ENCODE measurements around the gene ANP32A. TPM values are rescaled to one million over a fixed set of nuclear protein-coding genes. Genes with fewer than 3 reads are reported as not detected.

The ANP32A gene
- total RNA-seq, 1 donor from 2014 or later: 169 TPM

GRCh38 chr15:68797599-68798345, 22.9 kb downstream of the ANP32A start:
- DNase-seq (ENCODE audit: low spot score): no peak

DNA sequence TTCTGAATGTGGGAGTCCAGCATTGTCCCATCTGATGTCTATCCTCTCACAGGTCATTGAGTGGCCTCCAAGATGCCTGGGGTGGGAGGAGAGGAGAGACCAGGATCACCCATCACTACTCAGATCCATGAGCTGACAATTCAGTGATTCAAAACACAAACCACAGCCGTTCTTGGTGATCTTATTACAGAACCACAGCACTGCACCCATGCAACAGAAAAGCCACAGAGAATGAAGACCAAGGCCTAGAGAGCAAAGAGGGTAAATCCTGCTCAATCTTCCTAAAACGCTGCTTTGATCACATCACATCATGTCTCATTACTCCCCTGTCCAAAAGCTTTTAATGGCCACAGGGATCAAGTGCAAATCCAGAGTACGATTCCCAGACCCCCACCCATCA, 23.5 kb downstream of the ANP32A start:
- no peak for DNase-seq (ENCODE audit: low spot score)

DNA sequence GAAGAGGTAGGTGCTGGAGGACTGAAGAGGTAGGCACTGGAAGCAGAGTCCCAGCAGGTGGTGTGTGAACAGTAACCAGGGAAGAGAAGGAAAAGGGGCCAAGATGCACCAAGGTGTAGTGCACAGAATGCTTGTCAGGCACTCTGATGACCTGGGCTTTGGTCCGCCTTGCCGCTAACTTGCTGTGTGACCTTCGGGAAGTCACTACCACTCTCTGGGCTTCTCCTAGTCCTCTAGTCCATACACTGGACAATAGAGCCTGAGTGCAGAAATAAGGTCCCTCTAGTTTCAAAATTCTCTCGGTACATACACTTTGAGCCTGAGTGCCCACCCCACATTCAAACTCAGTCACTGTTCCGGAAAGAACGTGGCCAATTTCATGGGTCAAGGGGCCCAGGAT, 24.1 kb downstream of the ANP32A start:
- DNase-seq (ENCODE audit: low spot score): no peak

DNA sequence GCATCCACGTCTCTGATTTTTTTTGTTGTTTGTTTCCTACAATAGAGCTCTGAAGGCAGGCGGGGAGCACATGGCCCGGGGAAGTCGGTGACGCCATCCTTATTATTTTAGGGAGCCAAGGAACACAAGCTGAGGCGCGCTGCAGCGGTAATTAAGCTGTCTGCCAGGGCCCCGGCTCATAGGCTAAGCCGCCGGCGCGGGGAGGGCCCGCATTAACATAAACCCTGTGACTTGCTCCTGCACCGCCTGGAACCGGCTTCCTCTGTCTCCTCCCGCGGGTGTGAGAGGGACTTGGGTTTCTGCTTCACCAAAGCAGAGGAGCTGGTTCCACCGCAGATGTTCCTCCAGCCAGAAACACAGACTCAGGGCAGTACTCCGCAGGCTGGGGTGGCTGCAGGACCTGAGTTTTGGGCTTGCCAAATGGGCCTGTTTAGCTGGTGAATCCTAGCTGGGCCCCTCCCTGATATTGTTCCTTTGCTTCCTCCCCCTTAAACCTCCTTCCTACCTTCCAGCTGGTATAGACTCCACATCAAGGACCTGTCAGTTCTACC, 25.3 kb downstream of the ANP32A start:
- DNase-seq (ENCODE audit: low spot score): peak; percentile 93

GRCh38 chr15:68794863-68795262, 25.8 kb downstream of the ANP32A start:
- no peak for DNase-seq (ENCODE audit: low spot score)

- DNase-seq (ENCODE audit: low spot score): no peak
Observed at GRCh38 chr15:68794307-68794706, 26.4 kb downstream of the ANP32A start.

GRCh38 chr15:68793776-68794175, 26.9 kb downstream of the ANP32A start:
- no peak for DNase-seq (ENCODE audit: low spot score)

- peak; percentile 59 for DNase-seq (ENCODE audit: low spot score)
Observed at GRCh38 chr15:68792901-68793766, 27.6 kb downstream of the ANP32A start.

- DNase-seq (ENCODE audit: low spot score): no peak
Observed at GRCh38 chr15:68791431-68792283, 29.0 kb downstream of the ANP32A start.

- DNase-seq (ENCODE audit: low spot score): no peak
Observed at GRCh38 chr15:68790910-68791309, 29.8 kb downstream of the ANP32A start.

- no peak for DNase-seq (ENCODE audit: low spot score)
Observed at GRCh38 chr15:68790242-68790575, 30.5 kb downstream of the ANP32A start.

- no peak for DNase-seq (ENCODE audit: low spot score)
Observed at GRCh38 chr15:68789534-68790241, 31.0 kb downstream of the ANP32A start.

- no peak for DNase-seq (ENCODE audit: low spot score)
Observed at GRCh38 chr15:68789091-68789490, 31.6 kb downstream of the ANP32A start.

DNA sequence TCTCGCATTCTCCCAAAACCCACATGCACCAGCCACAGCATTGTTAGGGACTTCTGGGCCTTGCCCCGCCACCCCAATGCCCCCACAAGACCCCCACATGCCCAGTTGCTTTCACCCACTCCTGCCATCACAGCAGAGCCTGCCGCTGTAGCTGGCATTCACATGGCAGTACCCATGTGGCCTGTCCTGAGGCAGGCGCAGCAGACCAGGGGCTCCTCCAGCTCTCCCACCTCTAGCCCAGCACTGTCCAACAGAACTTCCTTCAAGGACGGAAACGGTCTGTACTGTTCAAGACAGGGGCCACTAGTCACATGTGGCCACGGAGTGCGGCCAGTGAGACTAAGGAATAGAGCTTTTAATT, 32.5 kb downstream of the ANP32A start:
- DNase-seq (ENCODE audit: low spot score): no peak

GRCh38 chr15:68787609-68788263, 33.0 kb downstream of the ANP32A start:
- DNase-seq (ENCODE audit: low spot score): peak; percentile 70

- no peak for DNase-seq (ENCODE audit: low spot score)
Observed at GRCh38 chr15:68786753-68787152, 33.9 kb downstream of the ANP32A start.

DNA sequence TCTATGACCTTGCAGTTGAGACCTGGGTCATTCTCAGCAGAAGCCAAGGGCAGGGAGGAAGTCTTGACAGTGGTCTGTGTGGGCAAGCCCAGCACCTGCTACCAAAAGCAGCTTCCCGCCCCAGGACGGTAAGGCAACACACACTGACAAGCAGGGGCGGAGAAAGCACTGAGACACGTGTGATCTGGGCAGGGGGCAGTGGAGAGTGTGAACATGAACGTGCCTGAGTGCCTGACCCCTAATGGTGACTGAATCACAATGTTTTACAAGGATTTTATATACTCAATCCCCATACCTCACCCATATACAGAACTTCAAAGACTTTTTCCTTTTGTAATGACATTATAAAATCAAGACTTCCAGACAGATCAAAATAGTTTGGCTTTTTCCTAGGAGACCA, 35.2 kb downstream of the ANP32A start:
- no peak for DNase-seq (ENCODE audit: low spot score)

DNA sequence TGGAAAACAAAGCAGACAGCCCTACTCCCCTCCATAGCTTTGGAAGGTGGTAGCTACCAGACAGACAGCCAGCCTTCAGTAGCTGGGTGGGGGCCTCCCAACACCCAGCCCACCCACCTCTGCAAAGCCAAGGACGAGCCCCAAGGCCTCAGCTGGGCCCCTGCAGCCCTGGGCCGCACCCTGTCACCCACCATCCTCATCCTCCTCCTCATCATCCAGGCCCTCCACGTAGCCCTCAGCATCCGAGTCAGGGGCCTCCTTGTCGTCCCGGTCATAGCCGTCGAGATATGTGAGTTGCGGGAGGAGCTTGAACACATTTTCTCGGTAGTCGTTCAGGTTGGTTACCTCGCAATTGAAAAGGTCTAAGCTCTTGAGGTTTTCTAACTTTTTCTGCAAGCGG, 36.5 kb downstream of the ANP32A start:
- peak; percentile 29 for DNase-seq (ENCODE audit: low spot score)

GRCh38 chr15:68783226-68784058, 37.3 kb downstream of the ANP32A start:
- peak; percentile 46 for DNase-seq (ENCODE audit: low spot score)

All from ureter (tissue), 1 donor.